Osteoblast (primary cell): ENCODE measurements around the gene ACAT2. TPM values are rescaled to one million over a fixed set of nuclear protein-coding genes. Genes with fewer than 3 reads are reported as not detected.

Experiments used
- DNase-seq: peaks from one replicate; pipeline ENCODE4 v3.0.0; 2011; ENCODE audit warnings: low spot score, mixed read lengths; ENCODE audit not compliant: insufficient read length; ENCODE audit errors: missing footprints
- H2AFZ ChIP-seq: 2 replicates; pipeline ENCODE4 v1.6.0; 2011; ENCODE audit warnings: mild to moderate bottlenecking, low read length
- H3K27ac ChIP-seq: 2 replicates; pipeline ENCODE4 v1.5.1; 2011; ENCODE audit warnings: mild to moderate bottlenecking, low read depth, low read length, moderate library complexity
- H3K27me3 ChIP-seq: 2 replicates; pipeline ENCODE4 v1.6.0; 2012; ENCODE audit warnings: mild to moderate bottlenecking, control low read depth, inconsistent platforms, low read length, moderate library complexity; ENCODE audit not compliant: insufficient read depth
- H3K36me3 ChIP-seq: 2 replicates; pipeline ENCODE4 v1.5.1; 2011; ENCODE audit warnings: mild to moderate bottlenecking, low read length, control low read depth, moderate library complexity; ENCODE audit not compliant: insufficient read depth
- H3K4me1 ChIP-seq: 2 replicates; pipeline ENCODE4 v1.5.1; 2011; ENCODE audit warnings: mild to moderate bottlenecking, low read length, control low read depth, moderate library complexity; ENCODE audit not compliant: insufficient read depth
- H3K4me2 ChIP-seq: 2 replicates; pipeline ENCODE4 v1.6.0; 2011; ENCODE audit warnings: mild to moderate bottlenecking, low read length; ENCODE audit not compliant: insufficient read depth
- H3K4me3 ChIP-seq: fragments of 200-600 bp; sonication (generic); 3 replicates; pipeline ENCODE4 v1.5.1; 2012; ENCODE audit warnings: mild to moderate bottlenecking, low read length, inconsistent platforms; ENCODE audit not compliant: insufficient read depth
- H3K79me2 ChIP-seq: 2 replicates; pipeline ENCODE4 v1.6.0; 2012; ENCODE audit warnings: mild to moderate bottlenecking, low read length, control low read depth, inconsistent platforms; ENCODE audit not compliant: insufficient read depth
- H3K9me3 ChIP-seq: 2 replicates; pipeline ENCODE4 v1.5.1; 2011; ENCODE audit warnings: low read depth, low read length, control low read depth
- H4K20me1 ChIP-seq: 2 replicates; pipeline ENCODE4 v1.6.0; 2012; ENCODE audit warnings: mild to moderate bottlenecking, low read length, control low read depth; ENCODE audit not compliant: insufficient read depth
- total RNA-seq: library from RNA; depleted of rRNA; stranded (reverse); fragments of >200 nt; gene quantifications from 2 replicates; pipeline ENCODE4 v1.2.3, GENCODE V29; 2012
- TF ChIP-seq, protein P1 (sequence below): IDR thresholded peaks from 2 replicates; pipeline ENCODE4 v1.5.1; 2011; ENCODE audit warnings: mild to moderate bottlenecking, low read depth, low read length, moderate library complexity; ENCODE audit errors: extremely low read depth

The ACAT2 gene
- total RNA-seq, 1 donor = 41.6 TPM

DNA sequence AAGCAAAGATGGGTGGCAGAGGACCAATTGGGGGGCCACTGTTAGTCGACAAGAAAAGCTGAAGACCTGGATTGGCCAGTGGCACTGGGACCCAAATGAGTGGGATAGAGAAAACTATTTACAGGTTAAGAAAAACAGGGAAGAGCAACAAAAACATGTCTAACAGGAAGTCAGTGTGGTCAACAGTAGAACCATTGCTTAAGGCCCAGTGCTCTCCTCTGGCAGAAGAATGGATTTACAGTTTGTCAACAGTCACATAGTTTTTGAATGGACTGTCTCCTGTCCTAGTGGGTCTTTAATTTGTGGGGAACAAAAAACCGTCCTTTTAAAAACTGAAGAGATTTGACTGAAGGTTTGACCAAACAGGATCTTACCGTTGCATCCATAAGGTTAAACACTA is 46.7 kb upstream of the ACAT2 start:
- TF ChIP-seq, protein P1, sequence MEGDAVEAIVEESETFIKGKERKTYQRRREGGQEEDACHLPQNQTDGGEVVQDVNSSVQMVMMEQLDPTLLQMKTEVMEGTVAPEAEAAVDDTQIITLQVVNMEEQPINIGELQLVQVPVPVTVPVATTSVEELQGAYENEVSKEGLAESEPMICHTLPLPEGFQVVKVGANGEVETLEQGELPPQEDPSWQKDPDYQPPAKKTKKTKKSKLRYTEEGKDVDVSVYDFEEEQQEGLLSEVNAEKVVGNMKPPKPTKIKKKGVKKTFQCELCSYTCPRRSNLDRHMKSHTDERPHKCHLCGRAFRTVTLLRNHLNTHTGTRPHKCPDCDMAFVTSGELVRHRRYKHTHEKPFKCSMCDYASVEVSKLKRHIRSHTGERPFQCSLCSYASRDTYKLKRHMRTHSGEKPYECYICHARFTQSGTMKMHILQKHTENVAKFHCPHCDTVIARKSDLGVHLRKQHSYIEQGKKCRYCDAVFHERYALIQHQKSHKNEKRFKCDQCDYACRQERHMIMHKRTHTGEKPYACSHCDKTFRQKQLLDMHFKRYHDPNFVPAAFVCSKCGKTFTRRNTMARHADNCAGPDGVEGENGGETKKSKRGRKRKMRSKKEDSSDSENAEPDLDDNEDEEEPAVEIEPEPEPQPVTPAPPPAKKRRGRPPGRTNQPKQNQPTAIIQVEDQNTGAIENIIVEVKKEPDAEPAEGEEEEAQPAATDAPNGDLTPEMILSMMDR = no peak
- Histone ChIP-seq H3K27me3 (no peaks in the 10 kb centered on the region), H4K20me1 (no peaks in the 10 kb centered on the region), H3K27ac (no peak overlapping the region), H2AFZ (no peak overlapping the region), H3K79me2 (peaks cover 58% of the 10 kb centered on the region), H3K4me3 (no peak overlapping the region), H3K36me3 (peaks cover 5% of the 10 kb centered on the region), H3K9me3 (no peaks in the 10 kb centered on the region), H3K4me1 (peaks cover 20% of the 10 kb centered on the region), H3K4me2 (no peak overlapping the region)
- no peak for DNase-seq

GRCh38 chr6:159715605-159716004 is 46.2 kb upstream of the ACAT2 start:
- Histone ChIP-seq H3K4me3 (no peak overlapping the region), H2AFZ (no peak overlapping the region), H3K27me3 (no peaks in the 10 kb centered on the region), H3K9me3 (no peaks in the 10 kb centered on the region), H3K79me2 (peaks cover 61% of the 10 kb centered on the region), H4K20me1 (no peaks in the 10 kb centered on the region), H3K36me3 (peaks cover 5% of the 10 kb centered on the region), H3K4me1 (peaks cover 20% of the 10 kb centered on the region), H3K4me2 (peak overlapping the region; percentile 69), H3K27ac (peak overlapping the region; percentile 88)
- TF ChIP-seq, protein P1 = no peak
- no peak for DNase-seq

GRCh38 chr6:159716247-159717096 is 45.4 kb upstream of the ACAT2 start:
- no peaks in the 10 kb centered on the region for H3K9me3 ChIP-seq
- peak; percentile 76 for DNase-seq
- H4K20me1 ChIP-seq = no peaks in the 10 kb centered on the region
- H3K36me3 ChIP-seq = peaks cover 5% of the 10 kb centered on the region
- H3K27me3 ChIP-seq = no peaks in the 10 kb centered on the region
- TF ChIP-seq, protein P1 = no peak
- peak overlapping the region; percentile 38 for H3K4me3 ChIP-seq
- H2AFZ ChIP-seq = peak overlapping the region; percentile 35
- H3K4me1 ChIP-seq = peaks cover 20% of the 10 kb centered on the region
- H3K4me2 ChIP-seq = peak overlapping the region; percentile 69
- H3K27ac ChIP-seq = peak overlapping the region; percentile 88
- peaks cover 58% of the 10 kb centered on the region for H3K79me2 ChIP-seq

DNA sequence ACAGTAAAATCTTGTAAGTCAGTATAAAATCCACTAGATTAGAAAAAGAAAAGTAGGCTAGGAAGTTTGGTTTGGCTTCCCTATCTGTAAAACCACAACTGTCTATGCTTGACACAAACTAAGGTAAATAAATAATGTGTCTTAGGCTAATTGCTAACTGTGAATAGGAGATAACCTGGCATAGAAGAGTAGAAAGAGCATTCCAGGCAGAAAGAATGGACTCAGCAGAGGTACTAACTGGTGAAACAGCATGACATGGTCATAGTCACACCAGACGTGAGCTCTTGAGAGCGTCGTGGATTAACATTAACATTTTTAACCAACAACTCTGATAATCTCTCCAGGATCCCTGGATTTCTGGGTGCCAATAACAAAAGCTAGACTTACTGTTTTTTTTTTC is 43.2 kb upstream of the ACAT2 start:
- Histone ChIP-seq H3K27me3 (no peaks in the 10 kb centered on the region), H4K20me1 (no peaks in the 10 kb centered on the region), H3K4me2 (no peak overlapping the region), H2AFZ (no peak overlapping the region), H3K79me2 (peaks cover 54% of the 10 kb centered on the region), H3K36me3 (peaks cover 5% of the 10 kb centered on the region), H3K4me3 (no peak overlapping the region), H3K9me3 (no peaks in the 10 kb centered on the region), H3K27ac (no peak overlapping the region), H3K4me1 (peaks cover 20% of the 10 kb centered on the region)
- peak; percentile 50 for DNase-seq
- TF ChIP-seq, protein P1 = no peak
